C4-2B (cell line): ENCODE data around the gene RNF141.

Experiments used
- ZFX ChIP-seq: fragments of 450-650 bp; IDR thresholded peaks from 2 replicates; pipeline ENCODE4 v1.6.1; 2017
- TF ChIP-seq, protein P1 (sequence below): fragments of 450-650 bp; conservative IDR thresholded peaks from 2 replicates; pipeline ENCODE4 v1.5.1; 2017; ENCODE audit warnings: mild to moderate bottlenecking

DNA sequence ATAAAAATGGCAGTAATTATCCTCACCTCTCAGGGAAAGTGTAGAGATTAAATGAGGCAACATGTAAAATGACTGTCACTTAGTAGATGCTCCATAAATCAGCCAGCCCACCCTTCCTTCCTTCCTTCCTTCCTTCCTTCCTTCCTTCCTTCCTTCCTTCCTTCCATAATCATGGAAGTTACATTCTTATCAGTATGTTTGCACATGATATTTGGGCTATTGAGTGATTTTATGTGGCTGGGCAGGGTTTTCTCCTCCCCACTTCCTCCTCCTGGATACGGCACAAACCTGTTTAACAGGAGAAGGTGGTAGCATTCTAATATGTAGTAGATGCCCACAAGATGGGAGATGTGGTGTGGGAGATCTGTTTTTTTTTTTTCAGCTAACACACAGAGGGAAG is 15.6 kb upstream of the RNF141 start:
- TF ChIP-seq, protein P1, sequence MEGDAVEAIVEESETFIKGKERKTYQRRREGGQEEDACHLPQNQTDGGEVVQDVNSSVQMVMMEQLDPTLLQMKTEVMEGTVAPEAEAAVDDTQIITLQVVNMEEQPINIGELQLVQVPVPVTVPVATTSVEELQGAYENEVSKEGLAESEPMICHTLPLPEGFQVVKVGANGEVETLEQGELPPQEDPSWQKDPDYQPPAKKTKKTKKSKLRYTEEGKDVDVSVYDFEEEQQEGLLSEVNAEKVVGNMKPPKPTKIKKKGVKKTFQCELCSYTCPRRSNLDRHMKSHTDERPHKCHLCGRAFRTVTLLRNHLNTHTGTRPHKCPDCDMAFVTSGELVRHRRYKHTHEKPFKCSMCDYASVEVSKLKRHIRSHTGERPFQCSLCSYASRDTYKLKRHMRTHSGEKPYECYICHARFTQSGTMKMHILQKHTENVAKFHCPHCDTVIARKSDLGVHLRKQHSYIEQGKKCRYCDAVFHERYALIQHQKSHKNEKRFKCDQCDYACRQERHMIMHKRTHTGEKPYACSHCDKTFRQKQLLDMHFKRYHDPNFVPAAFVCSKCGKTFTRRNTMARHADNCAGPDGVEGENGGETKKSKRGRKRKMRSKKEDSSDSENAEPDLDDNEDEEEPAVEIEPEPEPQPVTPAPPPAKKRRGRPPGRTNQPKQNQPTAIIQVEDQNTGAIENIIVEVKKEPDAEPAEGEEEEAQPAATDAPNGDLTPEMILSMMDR = no peak
- TF ChIP-seq ZFX = no peak
